GM23338 (cell line): ENCODE data around the gene SLC37A2.

Experiments
- ETS1 ChIP-seq: IDR thresholded peaks from 2 replicates; pipeline ENCODE4 v1.6.1; 2016; ENCODE audit warnings: antibody characterized with exemption
- EZH2 ChIP-seq: fragments of 200-600 bp; sonication (generic); IDR thresholded peaks from one replicate; pipeline ENCODE4 v1.8.0; 2017; ENCODE audit warnings: antibody characterized with exemption, mild to moderate bottlenecking, low read depth; ENCODE audit not compliant: unreplicated experiment
- EZH2phosphoT487 ChIP-seq: fragments of 200-600 bp; sonication (generic); IDR thresholded peaks from one replicate; pipeline ENCODE4 v1.8.1; 2018; ENCODE audit warnings: antibody characterized with exemption; ENCODE audit not compliant: unreplicated experiment
- NANOG ChIP-seq: IDR thresholded peaks from 2 replicates; pipeline ENCODE4 v1.6.1; 2016; ENCODE audit warnings: antibody characterized with exemption, borderline replicate concordance
- POLR2AphosphoS5 ChIP-seq: IDR thresholded peaks from 2 replicates; pipeline ENCODE4 v1.6.1; 2016; ENCODE audit warnings: antibody characterized with exemption, low read depth
- TF ChIP-seq, protein P1 (sequence below), 2 experiments: fragments of 200-600 bp in 1 of 2; sonication (generic) in 1 of 2; conservative IDR thresholded peaks; 2 replicates each; pipeline versions ENCODE4 v1.5.1 to v1.6.1; 2016 to 2017; ENCODE audit warnings: antibody characterized with exemption in 2 of 2, low read depth in 2 of 2, mild to moderate bottlenecking in 2 of 2, moderate library complexity in 1 of 2

- TF ChIP-seq EZH2 (no peak), NANOG (no peak), POLR2AphosphoS5 (no peak), EZH2phosphoT487 (no peak), ETS1 (no peak)
- TF ChIP-seq, protein P1, sequence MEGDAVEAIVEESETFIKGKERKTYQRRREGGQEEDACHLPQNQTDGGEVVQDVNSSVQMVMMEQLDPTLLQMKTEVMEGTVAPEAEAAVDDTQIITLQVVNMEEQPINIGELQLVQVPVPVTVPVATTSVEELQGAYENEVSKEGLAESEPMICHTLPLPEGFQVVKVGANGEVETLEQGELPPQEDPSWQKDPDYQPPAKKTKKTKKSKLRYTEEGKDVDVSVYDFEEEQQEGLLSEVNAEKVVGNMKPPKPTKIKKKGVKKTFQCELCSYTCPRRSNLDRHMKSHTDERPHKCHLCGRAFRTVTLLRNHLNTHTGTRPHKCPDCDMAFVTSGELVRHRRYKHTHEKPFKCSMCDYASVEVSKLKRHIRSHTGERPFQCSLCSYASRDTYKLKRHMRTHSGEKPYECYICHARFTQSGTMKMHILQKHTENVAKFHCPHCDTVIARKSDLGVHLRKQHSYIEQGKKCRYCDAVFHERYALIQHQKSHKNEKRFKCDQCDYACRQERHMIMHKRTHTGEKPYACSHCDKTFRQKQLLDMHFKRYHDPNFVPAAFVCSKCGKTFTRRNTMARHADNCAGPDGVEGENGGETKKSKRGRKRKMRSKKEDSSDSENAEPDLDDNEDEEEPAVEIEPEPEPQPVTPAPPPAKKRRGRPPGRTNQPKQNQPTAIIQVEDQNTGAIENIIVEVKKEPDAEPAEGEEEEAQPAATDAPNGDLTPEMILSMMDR (conservative IDR thresholded peaks at IDR 0.05; ENCODE audit: low read depth in 2 of 2) = no peak
These were observed 46.7 kb upstream of the SLC37A2 start for GRCh38 chr11:125016413-125016812.
